COLO668 (cell line): ENCODE measurements around the gene ASPDH.
A peak's percentile ranks its signal among the peaks of the same experiment; 100 is the strongest.

Experiments used
- DNase-seq: peaks from one replicate; lab custom pipeline; 2025; ENCODE audit not compliant: unreplicated experiment; lab: John Stamatoyannopoulos, UW

Gene ASPDH

GRCh38 chr19:50513746-50514345 is at the start of gene ASPDH:
ASPDH (minus strand) TSS chr19:50513913; CDS start chr19:50513823, 90 bp downstream.
- DNase-seq = no peak

GRCh38 chr19:50562996-50563395 is 49.3 kb upstream of the ASPDH start:
- DNase-seq = no peak

- no peak for DNase-seq
These were observed 48.6 kb upstream of the ASPDH start for GRCh38 chr19:50562329-50562728.

GRCh38 chr19:50559636-50560035 is 45.9 kb upstream of the ASPDH start:
- DNase-seq = no peak

- no peak for DNase-seq
These were observed 44.7 kb upstream of the ASPDH start for GRCh38 chr19:50558449-50558848.

- no peak for DNase-seq
These were observed 44.3 kb upstream of the ASPDH start for GRCh38 chr19:50558039-50558438.

- no peak for DNase-seq
These were observed 43.4 kb upstream of the ASPDH start for GRCh38 chr19:50557009-50557613.

- peak; percentile 51 for DNase-seq
These were observed 42.7 kb upstream of the ASPDH start for GRCh38 chr19:50556282-50557008.

GRCh38 chr19:50555450-50556281 is 42.0 kb upstream of the ASPDH start:
- DNase-seq = no peak

GRCh38 chr19:50555033-50555432 is 41.3 kb upstream of the ASPDH start:
- no peak for DNase-seq

GRCh38 chr19:50554212-50554611 is 40.5 kb upstream of the ASPDH start:
- DNase-seq = no peak

- DNase-seq = no peak
These were observed 39.5 kb upstream of the ASPDH start for GRCh38 chr19:50553134-50553703.

- DNase-seq = no peak
These were observed 38.8 kb upstream of the ASPDH start for GRCh38 chr19:50552540-50552939.

- no peak for DNase-seq
These were observed 38.0 kb upstream of the ASPDH start for GRCh38 chr19:50551715-50552187.

- DNase-seq = no peak
These were observed 37.5 kb upstream of the ASPDH start for GRCh38 chr19:50551034-50551714.

- no peak for DNase-seq
These were observed 36.9 kb upstream of the ASPDH start for GRCh38 chr19:50550594-50550966.

- DNase-seq = no peak
These were observed 36.3 kb upstream of the ASPDH start for GRCh38 chr19:50549927-50550593.

GRCh38 chr19:50549059-50549926 is 35.6 kb upstream of the ASPDH start:
- DNase-seq = no peak
